ENCODE data around the gene IGSF21. TPM values are rescaled to one million over a fixed set of nuclear protein-coding genes. Genes with fewer than 3 reads are reported as not detected.

IGSF21 gene
- total and polyA plus RNA-seq, 10 of the 15 experiments (the other 5 are each of a cell fraction or from before 2014, with no cell fraction given): 0.03 to 0.49 TPM; not detected in 8

DNA sequence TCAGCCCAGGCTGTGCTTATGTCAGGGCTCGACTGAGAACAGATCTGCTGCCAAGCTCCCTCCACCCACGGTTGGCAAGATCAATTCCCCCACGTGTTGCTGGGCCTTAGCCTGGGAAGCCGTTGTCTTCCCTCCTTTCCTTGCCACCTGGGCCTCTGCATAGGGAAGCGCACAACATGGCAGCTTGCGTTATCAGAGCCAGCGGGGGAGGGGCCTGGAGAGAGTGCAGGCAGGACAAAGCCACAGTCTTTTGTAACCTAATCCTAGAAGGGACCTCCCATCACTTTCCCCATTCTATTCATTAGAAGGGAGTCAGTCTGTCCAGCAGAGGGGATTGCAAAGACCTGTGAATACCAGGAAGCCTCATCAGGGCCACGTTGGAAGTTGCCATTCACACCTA is 17.0 kb upstream of the IGSF21 start (continued):
- TF ChIP-seq, protein P1, sequence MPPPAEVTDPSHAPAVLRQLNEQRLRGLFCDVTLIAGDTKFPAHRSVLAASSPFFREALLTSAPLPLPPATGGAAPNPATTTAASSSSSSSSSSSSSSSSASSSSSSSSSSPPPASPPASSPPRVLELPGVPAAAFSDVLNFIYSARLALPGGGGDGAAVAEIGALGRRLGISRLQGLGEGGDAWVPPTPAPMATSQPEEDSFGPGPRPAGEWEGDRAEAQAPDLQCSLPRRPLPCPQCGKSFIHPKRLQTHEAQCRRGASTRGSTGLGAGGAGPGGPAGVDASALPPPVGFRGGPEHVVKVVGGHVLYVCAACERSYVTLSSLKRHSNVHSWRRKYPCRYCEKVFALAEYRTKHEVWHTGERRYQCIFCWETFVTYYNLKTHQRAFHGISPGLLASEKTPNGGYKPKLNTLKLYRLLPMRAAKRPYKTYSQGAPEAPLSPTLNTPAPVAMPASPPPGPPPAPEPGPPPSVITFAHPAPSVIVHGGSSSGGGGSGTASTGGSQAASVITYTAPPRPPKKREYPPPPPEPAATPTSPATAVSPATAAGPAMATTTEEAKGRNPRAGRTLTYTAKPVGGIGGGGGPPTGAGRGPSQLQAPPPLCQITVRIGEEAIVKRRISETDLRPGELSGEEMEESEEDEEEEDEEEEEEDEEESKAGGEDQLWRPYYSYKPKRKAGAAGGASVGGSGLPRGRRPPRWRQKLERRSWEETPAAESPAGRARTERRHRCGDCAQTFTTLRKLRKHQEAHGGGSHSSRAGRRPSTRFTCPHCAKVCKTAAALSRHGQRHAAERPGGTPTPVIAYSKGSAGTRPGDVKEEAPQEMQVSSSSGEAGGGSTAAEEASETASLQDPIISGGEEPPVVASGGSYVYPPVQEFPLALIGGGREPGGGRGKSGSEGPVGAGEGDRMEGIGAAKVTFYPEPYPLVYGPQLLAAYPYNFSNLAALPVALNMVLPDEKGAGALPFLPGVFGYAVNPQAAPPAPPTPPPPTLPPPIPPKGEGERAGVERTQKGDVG (CRISPR knock-in tag; IDR thresholded peaks at IDR 0.05): no peak
- TF ChIP-seq SKIL (IDR thresholded peaks at IDR 0.05; ENCODE audit: low read depth, poor library complexity, severe bottlenecking): no peak
- TF ChIP-seq, protein P2, sequence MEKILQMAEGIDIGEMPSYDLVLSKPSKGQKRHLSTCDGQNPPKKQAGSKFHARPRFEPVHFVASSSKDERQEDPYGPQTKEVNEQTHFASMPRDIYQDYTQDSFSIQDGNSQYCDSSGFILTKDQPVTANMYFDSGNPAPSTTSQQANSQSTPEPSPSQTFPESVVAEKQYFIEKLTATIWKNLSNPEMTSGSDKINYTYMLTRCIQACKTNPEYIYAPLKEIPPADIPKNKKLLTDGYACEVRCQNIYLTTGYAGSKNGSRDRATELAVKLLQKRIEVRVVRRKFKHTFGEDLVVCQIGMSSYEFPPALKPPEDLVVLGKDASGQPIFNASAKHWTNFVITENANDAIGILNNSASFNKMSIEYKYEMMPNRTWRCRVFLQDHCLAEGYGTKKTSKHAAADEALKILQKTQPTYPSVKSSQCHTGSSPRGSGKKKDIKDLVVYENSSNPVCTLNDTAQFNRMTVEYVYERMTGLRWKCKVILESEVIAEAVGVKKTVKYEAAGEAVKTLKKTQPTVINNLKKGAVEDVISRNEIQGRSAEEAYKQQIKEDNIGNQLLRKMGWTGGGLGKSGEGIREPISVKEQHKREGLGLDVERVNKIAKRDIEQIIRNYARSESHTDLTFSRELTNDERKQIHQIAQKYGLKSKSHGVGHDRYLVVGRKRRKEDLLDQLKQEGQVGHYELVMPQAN (conservative IDR thresholded peaks at IDR 0.05): no peak
- no peak for TF ChIP-seq SP1 (IDR thresholded peaks at IDR 0.05; ENCODE audit: low read depth, low read length)
- no peak for TF ChIP-seq RBBP5 (conservative IDR thresholded peaks at IDR 0.05)
- no peak for TF ChIP-seq TAF1 (IDR thresholded peaks at IDR 0.05; ENCODE audit: borderline replicate concordance, low read depth, low read length)

Data from GM12878 (cell line).